Epidermal melanocyte (primary cell): ENCODE measurements around the gene NOS1AP.
"Not testable (repeated sequence)": the region's sequence is repeated elsewhere in the genome, so short reads cannot be mapped to it uniquely, and the experiment has no call there.

Experiments used
- DNase-seq: peaks from one replicate; pipeline ENCODE4 v3.0.0; 2011; ENCODE audit warnings: low spot score; ENCODE audit not compliant: insufficient read length

NOS1AP gene

DNA sequence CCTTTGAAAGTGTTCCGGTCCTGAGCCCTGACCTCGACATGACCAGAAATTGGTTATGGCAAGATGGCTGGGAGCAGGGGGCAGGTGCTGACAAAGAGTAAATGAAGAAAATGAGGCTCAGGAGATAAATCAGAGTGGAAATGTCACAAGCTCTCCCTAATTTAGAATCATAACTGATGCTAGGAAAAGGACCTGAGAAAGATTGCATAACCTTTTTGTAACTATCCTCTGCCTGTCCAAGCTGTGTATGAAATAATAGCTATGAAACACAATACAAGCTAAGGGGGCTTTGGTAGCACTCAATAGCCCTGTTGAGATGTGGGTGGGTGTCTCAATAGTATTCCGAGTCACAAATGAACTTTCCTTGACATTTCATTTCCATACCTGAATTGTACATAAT is 12.9 kb upstream of the NOS1AP start:
- DNase-seq, result no peak

DNA sequence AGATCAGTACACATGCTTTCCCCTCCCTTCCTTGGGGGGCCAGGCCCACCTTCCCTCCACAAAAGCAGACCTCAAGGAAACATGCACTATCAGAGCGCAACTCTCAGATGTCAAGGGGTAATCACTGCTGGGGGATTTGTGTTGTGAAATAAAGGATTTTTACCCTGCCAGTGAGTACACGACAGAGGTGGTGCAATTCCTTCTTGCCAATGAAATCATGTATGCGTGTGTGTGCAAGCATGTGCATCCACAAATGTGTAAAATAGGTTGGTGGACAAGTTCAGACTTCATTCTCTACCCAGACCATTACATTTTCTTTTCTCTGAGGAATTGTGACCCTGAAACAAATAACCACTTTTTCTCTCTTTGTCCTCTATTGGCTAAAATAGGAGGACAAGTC is 9.8 kb upstream of the NOS1AP start:
- DNase-seq, result no peak

DNA sequence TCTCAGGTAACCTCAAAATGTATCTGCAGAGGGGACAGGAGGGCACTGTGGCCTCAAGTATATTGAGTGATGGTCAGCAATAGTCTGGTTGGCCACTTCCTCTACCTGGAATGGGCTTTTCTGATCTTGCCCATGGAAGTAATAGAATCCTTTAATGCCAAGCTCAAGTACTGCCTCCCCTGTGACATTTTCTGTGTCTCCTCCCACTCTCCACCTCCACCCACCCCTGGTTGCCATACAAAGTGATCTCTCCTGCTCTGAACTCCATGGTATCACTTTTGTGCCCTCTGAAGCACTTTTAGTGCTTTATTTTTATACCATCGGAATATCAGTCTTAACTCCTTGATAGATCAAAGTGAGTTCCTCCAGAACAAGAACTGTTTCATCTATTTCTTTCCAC is 9.2 kb upstream of the NOS1AP start:
- DNase-seq, result no peak

DNA sequence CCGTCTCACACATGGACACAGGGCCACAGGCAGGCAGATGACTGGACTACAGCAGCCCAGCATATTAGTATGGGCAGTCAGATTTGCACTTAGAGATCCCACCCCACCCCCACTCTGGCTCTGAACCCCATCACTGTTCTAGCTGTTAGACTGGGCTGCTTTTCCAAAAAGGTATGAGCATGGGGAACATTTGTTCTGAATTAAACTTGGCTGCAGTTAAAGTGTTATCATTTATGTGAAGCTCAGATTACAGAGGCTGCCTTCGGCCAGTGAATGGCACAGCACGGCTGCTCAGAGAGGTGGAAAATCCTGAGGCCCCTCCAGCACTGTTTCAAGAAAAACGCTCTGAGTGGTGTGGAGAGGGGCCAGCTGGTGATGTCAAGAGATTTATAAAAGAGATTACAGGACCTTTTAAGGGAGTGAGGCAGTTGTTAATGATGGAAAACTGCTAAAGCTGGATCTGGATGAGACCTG is 6.9 kb upstream of the NOS1AP start:
- DNase-seq, result no peak

DNA sequence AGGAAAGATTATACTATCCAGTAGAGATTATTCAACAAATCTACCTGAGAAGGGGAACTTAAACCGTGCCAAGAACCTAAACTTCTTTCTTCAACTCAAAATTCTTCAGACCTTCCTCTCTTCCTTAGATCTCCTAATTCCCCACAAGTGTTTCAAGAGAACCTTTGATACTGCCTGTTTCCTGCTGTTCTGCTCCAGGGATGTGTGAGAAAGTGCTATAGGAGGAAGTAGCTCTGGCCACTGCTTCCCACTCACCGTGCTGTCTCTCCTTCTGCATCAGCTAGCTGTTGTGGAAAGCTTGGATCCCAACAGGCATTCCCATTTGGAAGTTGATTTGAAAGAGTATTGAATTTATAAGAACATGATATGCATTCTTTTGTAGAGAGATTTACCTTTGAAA is 4.5 kb upstream of the NOS1AP start:
- DNase-seq, result no peak

DNA sequence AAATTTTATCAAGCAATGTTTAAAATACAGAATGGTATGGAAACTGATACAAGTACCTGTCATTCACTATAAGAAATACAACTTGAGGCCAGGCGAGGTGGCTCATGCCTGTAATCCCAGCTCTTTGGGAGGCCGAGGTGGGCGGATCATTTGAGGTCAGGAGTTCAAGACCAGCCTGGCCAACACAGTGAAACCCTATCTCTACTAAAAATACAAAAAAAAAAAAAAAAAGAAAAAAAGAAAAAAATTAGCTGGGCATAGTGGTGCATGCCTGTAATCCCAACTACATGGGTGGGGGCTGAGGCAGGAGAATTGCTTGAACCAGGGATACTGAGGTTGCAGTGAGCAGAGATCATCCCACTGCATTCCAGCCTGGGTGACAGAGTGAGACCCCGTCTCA is 2.7 kb upstream of the NOS1AP start:
- DNase-seq, result not testable (repeated sequence)

DNA sequence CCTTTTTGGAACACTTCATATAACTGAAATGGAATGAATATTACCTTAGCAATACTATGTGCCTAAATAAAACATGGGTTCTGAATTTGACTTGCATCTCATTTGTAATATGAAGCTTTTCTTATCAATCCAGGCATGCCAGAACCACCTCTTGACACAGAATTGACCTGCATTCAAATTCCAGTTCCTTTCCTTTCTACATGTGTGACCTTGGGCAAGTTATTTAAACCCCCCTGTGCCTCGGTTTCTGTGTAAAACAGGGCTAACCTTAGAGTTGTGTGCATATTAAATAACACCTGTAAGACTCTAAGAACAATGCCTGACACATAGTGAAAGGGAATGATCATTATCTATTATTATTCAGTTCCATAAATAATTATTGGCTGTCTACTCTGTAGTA is 2.0 kb upstream of the NOS1AP start:
- no peak for DNase-seq

DNA sequence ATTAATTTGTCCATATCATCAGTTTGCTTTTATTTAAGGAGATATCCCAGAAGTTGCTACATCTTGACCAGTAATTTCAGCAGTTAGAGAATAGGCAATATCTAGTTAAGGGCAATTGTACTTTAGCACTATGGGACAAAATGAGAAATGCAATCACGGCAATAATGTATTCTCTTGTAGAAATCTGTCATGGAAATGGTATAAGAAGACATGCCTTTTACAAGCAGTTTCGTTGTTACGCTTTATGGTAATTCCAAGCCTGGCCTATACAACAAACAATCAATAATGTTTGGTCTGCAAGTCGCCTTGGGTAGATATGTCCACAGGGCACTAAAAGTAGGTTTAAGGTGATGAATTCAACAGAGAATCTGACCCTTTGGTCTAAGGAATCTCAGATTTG is 1.2 kb upstream of the NOS1AP start:
- DNase-seq, result no peak

DNA sequence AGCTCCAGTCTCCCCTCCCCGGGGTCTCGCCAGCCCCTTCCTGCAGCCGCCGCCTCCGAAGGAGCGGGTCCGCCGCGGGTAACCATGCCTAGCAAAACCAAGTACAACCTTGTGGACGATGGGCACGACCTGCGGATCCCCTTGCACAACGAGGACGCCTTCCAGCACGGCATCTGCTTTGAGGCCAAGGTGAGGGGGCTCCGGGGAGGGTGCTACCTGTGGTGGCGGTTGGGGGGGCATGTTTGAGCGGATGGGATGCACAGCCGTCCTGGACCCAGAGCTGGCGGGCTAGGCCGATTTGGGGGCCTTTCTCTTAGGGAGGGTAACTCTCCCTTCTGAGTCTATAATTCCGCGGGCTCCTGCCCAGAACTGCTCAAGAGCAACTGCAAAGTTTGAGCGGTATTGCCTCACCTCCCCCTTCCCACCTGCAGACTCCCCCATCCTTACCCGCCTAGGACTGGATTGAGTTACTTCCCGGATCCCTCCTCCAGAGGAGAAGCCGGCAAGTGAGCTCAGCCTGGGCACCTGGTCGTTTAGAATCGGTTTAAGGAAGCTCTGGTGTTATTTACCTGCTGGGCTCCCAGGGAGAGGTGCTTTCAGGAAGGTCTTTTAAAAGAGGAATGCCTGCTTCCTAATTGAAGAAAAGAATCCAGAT is 730 bp downstream of the NOS1AP start:
- no peak for DNase-seq

DNA sequence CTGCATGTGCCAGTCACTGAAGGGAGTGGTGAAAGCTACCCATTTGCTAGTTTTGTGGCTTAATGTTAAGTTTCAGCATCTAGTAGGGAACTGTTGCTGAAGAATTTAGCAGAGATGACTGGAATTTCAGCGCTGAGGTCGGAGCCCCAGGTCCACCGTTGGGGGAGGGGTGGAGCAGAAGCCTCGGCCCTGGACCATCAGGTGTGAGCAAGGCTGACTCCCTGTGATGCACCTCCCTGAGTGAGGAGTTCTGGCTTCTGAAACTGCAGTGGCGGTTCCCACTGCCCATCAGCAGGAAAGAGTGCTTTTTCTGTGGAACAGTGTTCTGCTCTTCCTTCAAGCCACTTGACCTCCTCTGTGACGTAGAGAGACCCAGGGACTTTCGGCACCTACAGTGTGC is 1.3 kb downstream of the NOS1AP start:
- DNase-seq, result no peak

DNA sequence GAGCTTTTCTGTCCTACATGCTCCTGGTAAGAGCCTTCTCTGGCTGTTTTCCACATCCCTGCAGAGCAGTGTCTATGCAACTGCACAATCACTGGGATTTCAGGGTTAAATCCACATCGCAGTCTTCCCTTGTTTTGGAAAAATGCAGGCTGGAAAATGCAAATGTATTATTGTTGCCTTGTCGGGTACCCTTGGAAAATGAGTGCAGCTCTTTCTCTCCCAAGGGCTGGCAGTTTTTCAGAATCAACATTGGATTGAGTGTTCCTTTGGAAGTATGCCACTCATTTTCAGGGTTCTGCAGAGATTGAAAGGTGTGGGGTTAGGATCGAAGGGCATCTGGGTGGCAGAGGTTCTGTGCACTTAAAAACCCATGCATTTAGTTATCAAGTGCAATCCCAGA is 3.2 kb downstream of the NOS1AP start:
- DNase-seq, result no peak

DNA sequence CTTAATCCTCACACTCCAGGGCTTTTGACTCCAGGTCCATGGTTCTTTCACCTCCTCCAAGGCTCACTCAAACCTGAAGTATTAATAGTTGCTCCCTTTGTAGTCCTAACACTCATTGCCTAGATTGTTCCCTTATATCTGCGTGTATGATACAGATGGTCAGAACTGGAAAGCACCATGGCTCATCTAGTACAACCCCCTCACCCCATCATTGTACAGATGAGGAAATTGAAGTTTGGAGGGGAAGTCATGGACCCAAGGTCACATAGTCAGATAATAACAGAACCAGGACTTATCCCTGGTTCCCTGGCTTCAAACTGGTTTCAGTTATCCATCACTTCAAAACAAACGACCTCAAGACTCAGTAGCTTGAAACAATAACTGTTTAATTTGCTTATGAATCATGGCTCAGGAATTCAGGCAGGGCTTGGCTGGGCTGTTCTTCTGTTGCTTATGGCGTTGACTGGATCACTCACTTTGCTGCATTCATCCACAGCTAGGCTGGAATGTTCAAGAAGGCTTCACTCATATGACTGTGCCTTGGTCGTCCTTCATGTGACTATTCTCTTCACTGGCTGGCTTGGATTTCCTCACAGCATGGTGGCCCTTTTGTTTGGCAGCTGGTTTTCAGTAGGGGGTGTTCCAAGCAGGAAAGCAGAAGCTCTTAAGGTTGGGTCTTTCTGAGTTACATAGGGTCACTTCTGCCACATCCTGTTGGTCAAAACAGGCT is 5.0 kb downstream of the NOS1AP start:
- no peak for DNase-seq

DNA sequence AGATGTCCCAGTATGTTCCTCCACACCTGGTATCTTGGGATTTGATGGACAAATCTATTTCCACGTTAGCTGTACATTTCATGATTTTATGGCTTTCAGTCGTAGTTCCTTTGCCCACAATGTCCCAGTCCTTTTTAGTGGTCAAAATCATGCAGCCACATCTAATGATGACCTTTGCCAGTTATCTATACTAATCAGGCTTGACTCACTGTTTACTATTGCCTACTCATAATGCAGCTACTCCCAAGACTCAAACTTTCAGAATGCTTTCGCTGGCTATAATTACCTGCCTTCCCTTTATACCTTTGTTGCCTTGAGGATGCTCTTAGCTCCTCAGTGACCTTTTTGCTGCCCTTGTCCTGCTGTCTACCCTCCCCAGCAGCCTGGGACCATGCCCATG is 6.4 kb downstream of the NOS1AP start:
- no peak for DNase-seq

DNA sequence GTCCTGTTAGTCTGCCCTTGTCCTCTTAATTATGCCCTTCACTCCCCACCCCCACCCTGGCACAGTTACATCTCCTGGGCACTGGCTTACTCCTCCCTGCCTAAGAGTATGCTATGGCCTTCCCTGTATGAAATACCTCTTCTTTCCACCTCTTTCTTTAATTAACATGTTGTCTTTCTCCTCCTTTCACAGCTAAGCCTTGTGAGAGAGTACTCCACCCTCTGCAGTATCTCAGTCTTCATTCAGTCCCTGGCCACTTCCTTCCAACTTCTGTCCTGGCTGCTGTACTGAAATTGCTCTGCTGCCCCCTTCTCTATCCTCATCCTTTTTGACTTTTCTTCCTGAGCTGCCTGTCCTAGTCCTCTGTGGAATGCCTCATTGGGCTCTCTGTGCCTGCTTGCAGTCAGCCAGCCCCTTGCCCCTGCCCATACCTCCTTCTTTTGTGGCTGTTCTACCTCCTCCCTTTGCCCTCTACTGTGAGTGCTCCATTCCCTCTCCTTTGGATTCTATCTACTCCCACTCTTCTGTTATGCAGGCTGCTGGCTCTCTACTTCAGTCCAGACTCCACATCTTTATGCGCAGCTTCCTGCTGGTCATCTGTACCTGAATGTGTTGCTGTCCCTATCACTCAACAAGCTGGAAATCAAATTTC is 8.3 kb downstream of the NOS1AP start:
- no peak for DNase-seq

DNA sequence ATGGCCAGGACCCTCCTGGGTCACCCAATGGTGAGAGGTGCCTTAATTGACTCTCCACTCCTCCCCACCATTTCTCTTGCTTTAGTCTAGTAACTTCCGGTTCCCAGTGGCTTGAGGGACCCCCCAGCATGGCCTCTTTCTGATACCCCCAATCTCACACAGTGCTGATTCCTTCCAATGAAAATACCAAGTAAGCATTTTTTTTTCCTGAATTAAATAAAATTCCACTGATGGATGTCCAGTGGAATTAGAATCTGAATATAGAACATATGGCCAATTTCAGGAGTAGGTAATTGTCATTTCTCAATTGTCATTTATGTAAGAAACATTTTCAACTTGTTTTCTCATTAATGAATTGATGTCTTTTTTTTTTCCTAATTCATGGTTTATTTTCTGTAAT is 9.5 kb downstream of the NOS1AP start:
- DNase-seq, result no peak

DNA sequence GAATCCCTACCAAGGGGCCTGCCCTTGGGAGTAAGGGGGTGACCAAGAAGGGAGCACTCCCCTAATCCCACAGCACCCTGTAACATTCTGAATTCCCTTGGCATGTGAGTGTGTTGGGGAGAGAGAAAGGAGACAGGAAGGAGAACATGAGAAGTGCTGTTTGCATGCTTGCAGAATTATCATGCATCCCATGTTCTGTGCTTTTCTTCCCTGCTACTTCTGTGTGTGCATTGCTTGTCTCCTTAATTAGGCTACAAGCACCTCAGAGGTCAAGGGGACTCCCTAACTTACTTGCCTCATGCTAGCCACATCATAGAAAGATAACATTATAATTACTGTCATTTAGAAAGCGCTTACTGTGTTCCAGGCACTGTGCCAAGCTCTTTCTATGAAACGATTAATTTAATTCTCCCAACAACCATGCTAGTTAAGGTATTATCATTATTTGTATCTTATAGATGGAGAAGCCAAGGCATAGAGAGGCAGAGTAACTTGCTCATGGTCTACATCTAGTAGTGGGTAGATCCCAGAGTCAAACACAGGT is 11.1 kb downstream of the NOS1AP start:
- DNase-seq, result no peak

DNA sequence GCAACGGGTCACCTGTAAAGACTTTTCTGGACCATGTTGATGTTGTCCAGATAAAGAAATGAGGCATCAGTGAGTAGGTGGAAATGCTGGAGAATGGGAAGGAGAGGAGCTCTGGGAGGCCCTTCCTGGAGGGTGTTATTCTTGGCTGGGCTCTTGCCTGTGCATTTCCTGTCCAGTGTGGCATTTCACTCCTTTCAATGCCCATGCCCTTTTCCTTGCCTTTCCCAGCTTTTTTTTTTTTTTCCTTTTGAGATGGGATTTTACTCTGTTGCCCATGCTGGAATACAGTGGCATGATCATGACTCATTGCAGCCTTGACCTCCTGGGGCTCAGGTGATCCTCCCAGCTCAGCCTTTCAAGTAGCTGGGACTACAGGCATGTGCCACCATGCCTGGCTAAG is 11.8 kb downstream of the NOS1AP start:
- DNase-seq, result no peak

DNA sequence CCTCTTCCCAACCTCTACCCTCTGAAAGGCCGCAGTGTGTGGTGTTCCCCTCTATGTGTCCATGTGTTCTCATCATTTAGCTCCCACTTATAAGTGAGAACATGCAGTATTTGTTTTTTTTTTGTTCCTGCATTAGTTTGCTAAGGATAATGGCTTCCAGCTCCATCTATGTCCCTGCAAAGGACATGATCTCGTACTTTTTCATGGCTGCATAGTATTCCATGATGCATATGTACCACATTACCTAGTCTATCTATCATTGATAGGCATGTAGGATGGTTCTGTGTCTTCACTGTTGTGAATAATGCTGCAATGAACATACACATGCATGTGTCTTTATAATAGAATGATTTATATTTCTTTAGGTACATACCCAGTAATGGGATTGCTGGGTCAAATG is 12.6 kb downstream of the NOS1AP start:
- DNase-seq, result not testable (repeated sequence)

DNA sequence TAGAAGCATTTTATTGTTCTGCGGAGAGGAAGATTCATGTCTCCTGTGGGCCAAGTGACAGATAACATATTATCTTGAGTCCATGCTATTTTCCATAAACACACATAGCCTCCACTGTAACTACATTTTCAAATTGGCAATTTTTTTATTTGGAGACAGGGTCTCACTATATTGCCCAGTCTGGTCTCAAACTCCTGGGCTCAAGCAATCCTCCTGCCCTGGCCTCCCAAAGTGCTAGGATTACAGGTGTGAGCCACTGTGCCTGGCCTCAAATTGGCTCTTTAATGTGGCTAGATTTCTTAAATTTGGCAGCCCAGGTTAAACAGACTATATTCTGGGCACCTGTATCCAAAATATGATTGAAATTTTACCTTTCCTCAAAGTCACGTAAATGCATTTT is 13.8 kb downstream of the NOS1AP start:
- no peak for DNase-seq

DNA sequence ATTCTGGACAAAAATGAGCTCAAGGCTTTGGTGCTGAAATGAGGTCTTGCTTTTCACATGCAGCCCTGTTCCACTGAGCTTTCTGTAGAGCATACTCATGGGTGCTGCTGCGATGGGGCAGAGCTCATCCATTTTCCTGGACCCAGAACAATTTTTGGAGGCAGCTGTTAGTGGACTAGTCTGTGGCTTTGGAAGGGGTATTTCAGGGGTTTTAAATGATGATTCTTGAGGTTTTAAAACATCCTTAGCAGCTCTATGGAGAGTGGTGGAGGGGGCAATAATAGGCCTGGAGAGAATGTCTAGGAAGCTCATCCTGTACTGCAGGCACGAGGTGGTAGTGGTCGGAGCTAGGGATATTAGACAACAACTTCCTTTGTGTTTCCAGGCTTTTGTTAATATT is 16.5 kb downstream of the NOS1AP start:
- DNase-seq, result no peak

DNA sequence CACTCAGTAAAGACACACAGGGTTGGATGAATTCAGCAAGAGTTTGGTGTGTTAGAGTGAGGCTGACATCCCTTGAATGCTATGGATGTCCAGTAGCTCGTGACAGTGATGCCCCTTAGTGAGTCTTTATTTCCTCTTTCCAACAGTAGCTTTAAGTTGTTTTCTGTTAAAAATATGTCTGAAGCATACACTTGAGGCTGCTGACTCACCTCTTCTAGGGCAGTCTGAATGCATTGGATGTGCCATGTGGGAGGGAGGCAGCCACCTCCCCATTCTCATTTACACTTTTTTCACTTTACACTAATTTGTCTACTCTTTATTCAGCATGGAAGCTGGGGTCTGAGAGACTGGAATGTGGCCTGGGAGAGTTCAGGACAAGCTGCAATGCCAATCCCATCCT is 17.6 kb downstream of the NOS1AP start:
- DNase-seq, result no peak

DNA sequence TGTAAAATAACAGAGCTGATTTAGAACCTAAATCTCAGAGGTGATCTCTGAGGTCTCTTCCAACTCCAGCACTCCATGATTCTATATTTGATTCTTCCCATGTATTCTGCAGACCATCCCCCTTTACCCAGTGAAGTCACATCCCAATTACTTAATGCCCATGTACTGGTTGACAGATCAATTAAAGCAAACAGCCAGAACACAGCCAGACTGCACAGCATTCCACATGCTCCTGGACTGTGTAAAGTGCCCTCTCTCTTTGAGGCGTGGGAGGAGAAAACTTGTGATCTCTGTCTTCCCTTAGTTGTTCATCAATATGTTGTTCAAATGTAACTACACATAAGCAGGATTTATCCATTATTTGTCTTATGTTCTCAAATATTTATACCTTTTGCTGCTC is 18.1 kb downstream of the NOS1AP start:
- DNase-seq, result no peak
